CD14-positive monocyte (primary cell): ENCODE results near the gene LNPEP. TPM values are rescaled to one million over a fixed set of nuclear protein-coding genes. Genes with fewer than 3 reads are reported as not detected.

Experiments used
- DNase-seq, 3 donors: peaks; one replicate each; pipeline ENCODE4 v3.0.0-alpha.2; 2011 to 2022
- H2AFZ ChIP-seq: 2 replicates; pipeline ENCODE4 v1.6.0; 2012; ENCODE audit warnings: mild to moderate bottlenecking, low read depth, low read length, inconsistent platforms; ENCODE audit not compliant: insufficient read depth, poor library complexity, severe bottlenecking
- H3K27ac ChIP-seq, 2 donors: 1 replicate in 1 of 2; 2 replicates in 1 of 2; pipeline ENCODE4 v1.5.1; 2012 to 2013; ENCODE audit warnings: low read length in 2 of 2, control low read depth in 1 of 2, inconsistent platforms in 1 of 2, low read depth in 1 of 2, mild to moderate bottlenecking in 1 of 2
- H3K27me3 ChIP-seq, 2 donors: one replicate each; pipeline versions ENCODE4 v1.6.0 to v1.6.1; 2011 to 2013; ENCODE audit warnings: low read length in 2 of 2; ENCODE audit not compliant: control insufficient read depth in 2 of 2, insufficient read depth in 2 of 2
- H3K36me3 ChIP-seq, 2 donors: replicated peaks in 1 of 2; 1 replicate in 1 of 2; 2 replicates in 1 of 2; pipeline versions ENCODE4 v1.5.1 to v1.6.1; 2012 to 2013; ENCODE audit warnings: low read length in 2 of 2, control low read depth in 1 of 2, inconsistent platforms in 1 of 2, mild to moderate bottlenecking in 1 of 2; ENCODE audit not compliant: insufficient read depth in 2 of 2, control insufficient read depth in 1 of 2
- H3K4me1 ChIP-seq, 2 donors: 1 replicate in 1 of 2; 2 replicates in 1 of 2; pipeline versions ENCODE4 v1.5.1 to v1.6.1; 2012 to 2013; ENCODE audit warnings: low read length in 2 of 2, control low read depth in 1 of 2, inconsistent platforms in 1 of 2, mild to moderate bottlenecking in 1 of 2, moderate library complexity in 1 of 2; ENCODE audit not compliant: insufficient read depth in 2 of 2, control insufficient read depth in 1 of 2
- H3K4me2 ChIP-seq: replicated peaks from 2 replicates; pipeline ENCODE3; 2012; ENCODE audit warnings: low read length, moderate library complexity, mild to moderate bottlenecking; ENCODE audit not compliant: poor library complexity, severe bottlenecking; ENCODE audit errors: extremely low read depth
- H3K4me3 ChIP-seq, 3 experiments: fragments of 200-600 bp in 1 of 3; sonication (generic) in 1 of 3; replicated peaks in 1 of 3; 1 replicate in 2 of 3; 2 replicates in 1 of 3; pipeline ENCODE4 v1.5.1; 2011 to 2013; ENCODE audit warnings: low read length in 3 of 3, mild to moderate bottlenecking in 3 of 3, control low read depth in 2 of 3, low read depth in 2 of 3, inconsistent platforms in 1 of 3, moderate library complexity in 1 of 3
- H3K79me2 ChIP-seq: 2 replicates; pipeline ENCODE4 v1.6.0; 2012; ENCODE audit warnings: mild to moderate bottlenecking, control low read depth, inconsistent platforms, low read length, moderate library complexity; ENCODE audit not compliant: insufficient read depth
- H3K9ac ChIP-seq: 2 replicates; pipeline ENCODE4 v1.6.0; 2017; ENCODE audit warnings: low read length, mild to moderate bottlenecking; ENCODE audit not compliant: insufficient read depth, poor library complexity, severe bottlenecking
- H3K9me3 ChIP-seq, 2 donors: replicated peaks in 1 of 2; 1 replicate in 1 of 2; 2 replicates in 1 of 2; pipeline versions ENCODE4 v1.5.1 to v1.6.1; 2012 to 2013; ENCODE audit warnings: low read length in 2 of 2, control low read depth in 1 of 2; ENCODE audit not compliant: control insufficient read depth in 1 of 2, insufficient read depth in 1 of 2
- H4K20me1 ChIP-seq: 2 replicates; pipeline ENCODE4 v1.6.0; 2012; ENCODE audit warnings: mild to moderate bottlenecking, low read length, control low read depth, moderate library complexity; ENCODE audit not compliant: insufficient read depth
- H3K27ac Mint-ChIP-seq, 7 donors: one replicate each; pipeline ENCODE4 v1.8.0; 2020; ENCODE audit warnings: mild to moderate bottlenecking in 7 of 7, mixed read lengths in 7 of 7, moderate library complexity in 6 of 7, inconsistent platforms in 2 of 7
- H3K27me3 Mint-ChIP-seq, 3 donors: one replicate each; pipeline ENCODE4 v1.8.0; 2021 to 2022; ENCODE audit warnings: low read depth in 3 of 3, mild to moderate bottlenecking in 3 of 3, mixed read lengths in 3 of 3, moderate library complexity in 3 of 3, inconsistent platforms in 1 of 3
- H3K36me3 Mint-ChIP-seq, 2 donors: one replicate each; pipeline ENCODE4 v1.8.0; 2020; ENCODE audit warnings: mixed read lengths in 2 of 2, inconsistent platforms in 1 of 2, mild to moderate bottlenecking in 1 of 2
- H3K4me1 Mint-ChIP-seq: one replicate; pipeline ENCODE4 v1.8.0; 2020; ENCODE audit warnings: mild to moderate bottlenecking, mixed read lengths
- H3K4me3 Mint-ChIP-seq, 2 donors: one replicate each; pipeline ENCODE4 v1.8.0; 2020; ENCODE audit warnings: mild to moderate bottlenecking in 2 of 2, mixed read lengths in 2 of 2, moderate library complexity in 1 of 2
- H3K9me3 Mint-ChIP-seq, 7 donors: one replicate each; pipeline ENCODE4 v1.8.0; 2020 to 2022; ENCODE audit warnings: mixed read lengths in 7 of 7, mild to moderate bottlenecking in 6 of 7, moderate library complexity in 6 of 7, inconsistent platforms in 2 of 7
- WGBS: methylation state at CpG from one replicate; pipeline ENCODE4 v1.1.5; 2013; ENCODE audit warnings: missing lambda C conversion rate; ENCODE audit not compliant: insufficient coverage; 5-methylcytosine and 5-hydroxymethylcytosine counted together
- intact Hi-C, 2 donors: fragments of 100-400 bp; cut with micrococcal nuclease; formaldehyde crosslinking; loops; one replicate each; pipeline versions ENCODE4 v1.15.0 to v1.15.1; 2023
- polyA plus RNA-seq, 3 donors: library from polyadenylated mRNA; depleted of rRNA in 1 of 3; unstranded in 2 of 3; stranded (reverse) in 1 of 3; fragments of 300-500 nt in 2 of 3; fragments of >200 nt in 1 of 3; fragmentation: Illumina TruSeq in 2 of 3; gene quantifications; 1 replicate in 2 of 3; 2 replicates in 1 of 3; pipeline ENCODE4 v1.2.3, GENCODE V29; 2012 to 2021
- TF ChIP-seq, protein P1 (sequence below): fragments of 200-600 bp; IDR thresholded peaks from one replicate; pipeline ENCODE4 v1.8.0; 2022; ENCODE audit warnings: antibody characterized with exemption, mild to moderate bottlenecking

LNPEP gene
- polyA plus RNA-seq, 3 donors, result 9.2 to 22.5 (median 14.5) TPM

DNA sequence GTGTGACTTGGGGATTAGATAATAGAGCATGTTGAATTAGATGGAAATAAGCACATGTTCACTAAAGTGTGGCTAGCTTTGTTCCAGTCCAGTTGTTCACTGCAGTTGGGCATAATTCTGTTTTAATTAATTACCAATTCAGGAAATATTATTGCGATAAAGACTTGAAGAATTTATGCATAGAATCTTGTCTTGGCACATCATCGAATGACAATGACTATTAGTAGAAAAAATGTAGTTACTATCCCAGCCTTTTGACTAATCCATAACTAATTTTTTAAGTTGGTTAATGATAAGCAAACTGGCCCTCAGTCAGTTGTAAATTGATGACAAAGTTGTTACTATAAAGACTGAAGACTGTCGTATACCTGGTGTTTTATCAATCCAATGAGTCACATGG lies 10.5 kb downstream of the LNPEP start:
- no peak overlapping the region for H3K27ac ChIP-seq
- H3K9me3 ChIP-seq, result no peaks in the 10 kb centered on the region
- H2AFZ ChIP-seq, result no peak overlapping the region
- H3K4me2 ChIP-seq, result no peak overlapping the region
- peaks cover 98% of the 10 kb centered on the region for H4K20me1 ChIP-seq
- Mint-ChIP-seq H3K9me3 (peaks cover 0 to 3% (median 0%) of the 10 kb centered on the region in 7 donors), H3K4me1 (peaks cover 18% of the 10 kb centered on the region), H3K27ac (no peak overlapping the region), H3K27me3 (no peaks in the 10 kb centered on the region), H3K36me3 (peaks cover 12 to 20% of the 10 kb centered on the region in 2 donors), H3K4me3 (no peak overlapping the region)
- H3K27me3 ChIP-seq, result no peaks in the 10 kb centered on the region
- intact Hi-C loops, result no loop called here
- no peak overlapping the region for H3K4me3 ChIP-seq
- H3K4me1 ChIP-seq, result no peaks in the 10 kb centered on the region
- WGBS, result no CpG with 5 or more reads among the region's 3 CpGs
- peaks cover 100% of the 10 kb centered on the region for H3K79me2 ChIP-seq
- H3K9ac ChIP-seq, result no peak overlapping the region
- DNase-seq, result no peak
- TF ChIP-seq, protein P1, sequence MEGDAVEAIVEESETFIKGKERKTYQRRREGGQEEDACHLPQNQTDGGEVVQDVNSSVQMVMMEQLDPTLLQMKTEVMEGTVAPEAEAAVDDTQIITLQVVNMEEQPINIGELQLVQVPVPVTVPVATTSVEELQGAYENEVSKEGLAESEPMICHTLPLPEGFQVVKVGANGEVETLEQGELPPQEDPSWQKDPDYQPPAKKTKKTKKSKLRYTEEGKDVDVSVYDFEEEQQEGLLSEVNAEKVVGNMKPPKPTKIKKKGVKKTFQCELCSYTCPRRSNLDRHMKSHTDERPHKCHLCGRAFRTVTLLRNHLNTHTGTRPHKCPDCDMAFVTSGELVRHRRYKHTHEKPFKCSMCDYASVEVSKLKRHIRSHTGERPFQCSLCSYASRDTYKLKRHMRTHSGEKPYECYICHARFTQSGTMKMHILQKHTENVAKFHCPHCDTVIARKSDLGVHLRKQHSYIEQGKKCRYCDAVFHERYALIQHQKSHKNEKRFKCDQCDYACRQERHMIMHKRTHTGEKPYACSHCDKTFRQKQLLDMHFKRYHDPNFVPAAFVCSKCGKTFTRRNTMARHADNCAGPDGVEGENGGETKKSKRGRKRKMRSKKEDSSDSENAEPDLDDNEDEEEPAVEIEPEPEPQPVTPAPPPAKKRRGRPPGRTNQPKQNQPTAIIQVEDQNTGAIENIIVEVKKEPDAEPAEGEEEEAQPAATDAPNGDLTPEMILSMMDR, result no peak
- H3K36me3 ChIP-seq, result peaks cover 2 to 16% of the 10 kb centered on the region in 2 donors

DNA sequence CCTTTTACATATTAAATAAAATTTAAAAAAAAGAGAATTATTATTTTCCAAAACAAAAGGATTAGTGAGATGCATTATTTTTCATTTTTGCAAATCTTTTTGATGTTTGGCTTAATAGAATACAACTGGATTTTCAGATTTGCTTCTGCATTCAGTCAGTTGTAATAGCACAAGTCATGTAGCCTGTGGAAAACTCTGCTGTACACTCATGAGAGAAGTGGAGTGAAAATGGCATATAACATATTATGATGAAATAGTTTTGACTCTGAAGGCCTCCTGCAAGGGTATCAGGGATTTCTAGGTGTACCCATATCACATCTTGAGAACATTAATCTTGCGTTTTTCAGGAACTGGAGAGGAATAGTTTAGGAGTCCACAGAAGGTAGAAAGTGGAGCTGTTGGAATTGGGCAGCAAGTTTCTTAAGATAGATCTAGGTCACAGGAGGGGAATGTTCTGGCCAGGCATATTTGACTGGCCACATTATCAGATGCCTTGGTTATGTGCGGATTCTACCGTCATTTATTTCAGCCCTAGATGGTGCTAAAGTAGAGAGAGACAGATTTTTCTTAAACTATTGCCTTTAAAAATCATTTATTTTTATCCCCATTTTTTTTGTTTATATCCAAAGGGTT lies 16.4 kb downstream of the LNPEP start:
- Mint-ChIP-seq H3K4me1 (peaks cover 22% of the 10 kb centered on the region), H3K27ac (peak overlapping the region in 2 of 7 donors; percentile 13 to 58), H3K27me3 (no peaks in the 10 kb centered on the region), H3K4me3 (no peak overlapping the region), H3K9me3 (peaks cover 0 to 3% (median 0%) of the 10 kb centered on the region in 7 donors), H3K36me3 (peaks cover 6 to 9% of the 10 kb centered on the region in 2 donors)
- DNase-seq, result no peak
- Histone ChIP-seq H3K4me1 (peaks cover 3 to 7% of the 10 kb centered on the region in 2 donors), H3K4me2 (no peak overlapping the region), H3K36me3 (peaks cover 0 to 7% of the 10 kb centered on the region in 2 donors), H3K9ac (no peak overlapping the region), H3K9me3 (no peaks in the 10 kb centered on the region), H3K4me3 (no peak overlapping the region), H3K27ac (peak overlapping the region in 1 of 2 donors; percentile 27), H3K27me3 (no peaks in the 10 kb centered on the region), H2AFZ (no peak overlapping the region), H3K79me2 (peaks cover 95% of the 10 kb centered on the region), H4K20me1 (peaks cover 89% of the 10 kb centered on the region)
- TF ChIP-seq, protein P1, result no peak
- intact Hi-C loops, result no loop called here
- WGBS, result 92% methylated on average over 1 of the region's 3 CpGs
